HUES64 (cell line): ENCODE data around the gene IL3. TPM values are rescaled to one million over a fixed set of nuclear protein-coding genes. Genes with fewer than 3 reads are reported as not detected.

Experiments used
- H3K27ac ChIP-seq: 2 replicates; pipeline ENCODE4 v1.7.0; 2013; ENCODE audit warnings: low read depth, low read length, inconsistent platforms
- H3K27me3 ChIP-seq: 2 replicates; pipeline ENCODE4 v1.6.1; 2013; ENCODE audit warnings: mild to moderate bottlenecking, low read length; ENCODE audit not compliant: insufficient read depth
- H3K36me3 ChIP-seq: 2 replicates; pipeline ENCODE4 v1.6.1; 2013; ENCODE audit warnings: mild to moderate bottlenecking, low read length; ENCODE audit not compliant: insufficient read depth
- H3K4me1 ChIP-seq: 2 replicates; pipeline ENCODE4 v1.6.1; 2013; ENCODE audit warnings: mild to moderate bottlenecking, low read length, moderate library complexity; ENCODE audit not compliant: insufficient read depth
- H3K4me3 ChIP-seq: 2 replicates; pipeline ENCODE4 v1.5.1; 2013; ENCODE audit warnings: mild to moderate bottlenecking, low read length, moderate library complexity
- H3K9ac ChIP-seq: 2 replicates; pipeline ENCODE4 v1.6.1; 2013; ENCODE audit warnings: mild to moderate bottlenecking, low read depth, low read length
- H3K9me3 ChIP-seq: 2 replicates; pipeline ENCODE4 v1.6.1; 2013; ENCODE audit warnings: low read depth, low read length; ENCODE audit not compliant: insufficient read depth
- WGBS: fragments of 150-250, 120-280 bp; methylation state at CpG from one replicate; pipeline ENCODE4 v1.1.7; 2013; ENCODE audit warnings: missing lambda C conversion rate; 5-methylcytosine and 5-hydroxymethylcytosine counted together
- polyA plus RNA-seq, 2 experiments: library from polyadenylated mRNA; stranded (reverse); fragments of 50-300 nt; gene quantifications; one replicate each; pipeline ENCODE4 v1.2.3, GENCODE V29; 2013

Gene IL3
- polyA plus RNA-seq (2013, experiment 1 of 2) = not detected
- not detected for polyA plus RNA-seq (2013, experiment 2 of 2)

DNA sequence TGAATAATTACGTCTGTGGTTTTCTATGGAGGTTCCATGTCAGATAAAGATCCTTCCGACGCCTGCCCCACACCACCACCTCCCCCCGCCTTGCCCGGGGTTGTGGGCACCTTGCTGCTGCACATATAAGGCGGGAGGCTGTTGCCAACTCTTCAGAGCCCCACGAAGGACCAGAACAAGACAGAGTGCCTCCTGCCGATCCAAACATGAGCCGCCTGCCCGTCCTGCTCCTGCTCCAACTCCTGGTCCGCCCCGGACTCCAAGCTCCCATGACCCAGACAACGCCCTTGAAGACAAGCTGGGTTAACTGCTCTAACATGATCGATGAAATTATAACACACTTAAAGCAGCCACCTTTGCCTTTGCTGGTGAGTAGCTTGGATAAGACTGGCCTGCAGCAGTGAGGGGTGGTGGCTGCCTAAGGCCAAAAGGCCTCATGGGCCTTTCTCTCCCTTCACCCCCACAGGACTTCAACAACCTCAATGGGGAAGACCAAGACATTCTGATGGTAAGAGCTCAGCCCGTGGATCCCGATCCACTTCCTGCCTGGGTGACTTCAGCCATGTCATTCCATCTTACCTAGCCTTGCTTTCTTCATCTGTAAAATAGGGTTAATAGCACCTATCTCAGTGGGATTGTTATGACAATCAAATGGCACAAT, at the start of gene IL3:
Gene IL3, plus strand, starts transcription at position 155 of the 661 bp plus-strand sequence. Its CDS starts 52 bp downstream, at position 207.
- no peaks in the 10 kb centered on the region for H3K27me3 ChIP-seq
- H3K27ac ChIP-seq = no peak within 1 kb of the TSS
- no peaks in the 10 kb centered on the region for H3K9me3 ChIP-seq
- H3K4me3 ChIP-seq = no peak within 1 kb of the TSS
- H3K4me1 ChIP-seq = no peaks in the 10 kb centered on the region
- H3K36me3 ChIP-seq = no peaks in the 10 kb centered on the region
- WGBS = 92% methylated on average over 15 of the region's 16 CpGs
- H3K9ac ChIP-seq = no peak within 1 kb of the TSS

GRCh38 chr5:132010989-132011621, 49.4 kb upstream of the IL3 start:
- Histone ChIP-seq H3K27me3 (peaks cover 42% of the 10 kb centered on the region), H3K4me3 (peak overlapping the region; percentile 61), H3K9me3 (no peaks in the 10 kb centered on the region), H3K4me1 (peaks cover 3% of the 10 kb centered on the region; the same call in 1 of the 2 replicates), H3K36me3 (no peaks in the 10 kb centered on the region), H3K9ac (no peak overlapping the region; the same call in 1 of the 2 replicates), H3K27ac (no peak overlapping the region)
- WGBS = 5% methylated on average over 46 of the region's 46 CpGs

- WGBS = 4% methylated on average over 63 of the region's 63 CpGs
- H3K9ac ChIP-seq = no peak within 1 kb of the TSS; the same call in 1 of the 2 replicates
- H3K36me3 ChIP-seq = no peaks in the 10 kb centered on the region
- H3K27me3 ChIP-seq = peaks cover 43% of the 10 kb centered on the region
- H3K4me3 ChIP-seq = peak within 1 kb of the TSS; percentile 61
- H3K4me1 ChIP-seq = peaks cover 3% of the 10 kb centered on the region; the same call in 1 of the 2 replicates
- no peak within 1 kb of the TSS for H3K27ac ChIP-seq
- H3K9me3 ChIP-seq = no peaks in the 10 kb centered on the region
Observed at GRCh38 chr5:132011622-132012343, 48.7 kb upstream of the IL3 start, which contains the start of gene ACSL6. TSS of gene ACSL6 (minus strand) at chr5:132011658. CDS start at chr5:132011553, 105 bp downstream.

- 25% methylated on average over 7 of the region's 7 CpGs for WGBS
Observed at GRCh38 chr5:132012371-132013005, 48.0 kb upstream of the IL3 start.

DNA sequence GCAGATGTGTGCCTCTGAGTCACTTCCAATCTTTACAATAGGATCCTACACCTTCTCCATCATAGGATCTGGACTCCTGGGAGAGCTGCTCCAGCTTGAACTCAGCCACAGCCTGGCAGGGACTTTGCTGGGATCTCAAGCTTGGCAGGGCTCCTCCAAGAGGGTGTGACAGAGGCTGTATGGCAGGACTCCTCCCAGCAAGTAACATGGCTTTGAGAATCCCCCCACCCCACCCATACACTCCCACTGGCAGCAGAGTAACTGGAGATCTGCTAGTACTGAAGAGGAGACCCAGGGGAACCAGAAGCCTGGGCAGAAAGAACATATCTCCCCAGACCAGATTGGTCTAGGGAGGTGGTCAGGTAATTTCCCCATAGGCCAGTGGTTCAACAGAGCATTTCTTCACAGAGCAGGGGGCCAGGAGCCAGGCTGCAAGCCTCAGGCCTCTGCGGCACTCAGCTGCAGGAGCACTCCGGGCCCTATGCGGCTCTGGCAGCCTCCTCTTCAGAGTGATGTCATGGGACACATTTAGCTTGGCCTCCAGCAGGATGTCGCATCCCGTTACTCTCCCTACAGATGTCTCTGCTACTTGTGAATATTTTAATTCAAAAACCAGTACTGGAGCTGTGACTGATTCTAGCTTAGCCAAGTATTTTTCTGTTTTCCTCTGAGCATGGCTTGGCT, 47.3 kb upstream of the IL3 start:
- Histone ChIP-seq H3K36me3 (no peaks in the 10 kb centered on the region), H3K27me3 (peaks cover 45% of the 10 kb centered on the region), H3K9me3 (no peaks in the 10 kb centered on the region), H3K9ac (no peak overlapping the region), H3K4me3 (no peak overlapping the region), H3K4me1 (peaks cover 3% of the 10 kb centered on the region; the same call in 1 of the 2 replicates), H3K27ac (no peak overlapping the region)
- 83% methylated on average over 5 of the region's 5 CpGs for WGBS

More at GRCh38 chr5:132012371-132013005, 48.0 kb upstream of the IL3 start:
- Histone ChIP-seq H3K27me3 (peaks cover 45% of the 10 kb centered on the region), H3K27ac (no peak overlapping the region), H3K36me3 (no peaks in the 10 kb centered on the region), H3K4me1 (peaks cover 3% of the 10 kb centered on the region; the same call in 1 of the 2 replicates), H3K9me3 (no peaks in the 10 kb centered on the region), H3K4me3 (peak overlapping the region; percentile 61; the same call in 1 of the 2 replicates), H3K9ac (no peak overlapping the region)

DNA sequence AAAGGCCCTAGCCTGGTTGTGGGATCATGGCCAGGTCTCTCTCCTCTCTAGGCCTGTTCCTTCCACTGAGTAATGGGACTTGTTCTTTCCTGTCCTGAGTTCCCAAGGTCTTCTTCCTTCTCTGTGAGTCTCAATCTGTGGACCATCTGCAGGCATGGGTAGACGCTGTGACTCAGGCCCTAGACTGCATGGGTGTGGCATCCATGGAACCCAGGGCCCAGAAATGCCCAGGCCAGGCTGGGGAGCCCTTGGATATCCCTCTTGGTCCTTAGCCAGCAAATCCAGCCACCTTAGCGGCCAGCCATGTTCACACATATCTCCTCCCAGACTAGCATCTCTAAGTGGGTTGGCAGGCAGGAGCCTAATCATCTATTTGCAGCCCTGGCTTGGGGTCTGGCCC, 46.7 kb upstream of the IL3 start:
- H3K27me3 ChIP-seq = peaks cover 44% of the 10 kb centered on the region
- WGBS = 89% methylated on average over 2 of the region's 2 CpGs
- H3K9ac ChIP-seq = no peak overlapping the region
- H3K9me3 ChIP-seq = no peaks in the 10 kb centered on the region
- H3K36me3 ChIP-seq = no peaks in the 10 kb centered on the region
- H3K4me1 ChIP-seq = peaks cover 3% of the 10 kb centered on the region; the same call in 1 of the 2 replicates
- no peak overlapping the region for H3K4me3 ChIP-seq
- H3K27ac ChIP-seq = no peak overlapping the region

- H3K27me3 ChIP-seq = peaks cover 14% of the 10 kb centered on the region
- H3K4me3 ChIP-seq = no peak overlapping the region
- no peaks in the 10 kb centered on the region for H3K4me1 ChIP-seq
- no peak overlapping the region for H3K9ac ChIP-seq
- no peak overlapping the region for H3K27ac ChIP-seq
- H3K9me3 ChIP-seq = no peaks in the 10 kb centered on the region
- WGBS = 96% methylated on average over 3 of the region's 3 CpGs
- H3K36me3 ChIP-seq = no peaks in the 10 kb centered on the region
Observed at GRCh38 chr5:132016721-132017250, 43.7 kb upstream of the IL3 start.

DNA sequence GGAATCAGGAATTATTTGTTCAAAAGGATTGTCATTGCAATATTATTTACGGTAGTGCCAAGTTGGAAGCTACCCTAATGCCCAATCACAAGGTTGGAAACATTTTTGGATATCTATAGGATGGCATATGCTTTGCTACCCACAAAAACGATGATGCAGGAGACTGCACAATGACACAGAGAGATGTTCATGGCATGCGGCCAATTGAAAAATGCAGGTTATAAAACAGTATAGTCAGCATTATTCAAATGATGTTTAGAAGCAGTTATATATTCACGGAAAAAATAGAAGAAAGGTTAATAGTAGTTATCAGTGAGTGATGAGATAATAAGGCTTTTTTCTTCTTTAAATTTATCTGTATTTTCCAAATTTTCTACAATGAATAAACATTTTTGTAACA, 43.1 kb upstream of the IL3 start:
- H3K9ac ChIP-seq = no peak overlapping the region
- H3K36me3 ChIP-seq = no peaks in the 10 kb centered on the region
- peaks cover 9% of the 10 kb centered on the region for H3K27me3 ChIP-seq
- no peaks in the 10 kb centered on the region for H3K9me3 ChIP-seq
- H3K27ac ChIP-seq = no peak overlapping the region
- WGBS = 88% methylated on average over 4 of the region's 4 CpGs
- no peak overlapping the region for H3K4me3 ChIP-seq
- H3K4me1 ChIP-seq = no peaks in the 10 kb centered on the region

DNA sequence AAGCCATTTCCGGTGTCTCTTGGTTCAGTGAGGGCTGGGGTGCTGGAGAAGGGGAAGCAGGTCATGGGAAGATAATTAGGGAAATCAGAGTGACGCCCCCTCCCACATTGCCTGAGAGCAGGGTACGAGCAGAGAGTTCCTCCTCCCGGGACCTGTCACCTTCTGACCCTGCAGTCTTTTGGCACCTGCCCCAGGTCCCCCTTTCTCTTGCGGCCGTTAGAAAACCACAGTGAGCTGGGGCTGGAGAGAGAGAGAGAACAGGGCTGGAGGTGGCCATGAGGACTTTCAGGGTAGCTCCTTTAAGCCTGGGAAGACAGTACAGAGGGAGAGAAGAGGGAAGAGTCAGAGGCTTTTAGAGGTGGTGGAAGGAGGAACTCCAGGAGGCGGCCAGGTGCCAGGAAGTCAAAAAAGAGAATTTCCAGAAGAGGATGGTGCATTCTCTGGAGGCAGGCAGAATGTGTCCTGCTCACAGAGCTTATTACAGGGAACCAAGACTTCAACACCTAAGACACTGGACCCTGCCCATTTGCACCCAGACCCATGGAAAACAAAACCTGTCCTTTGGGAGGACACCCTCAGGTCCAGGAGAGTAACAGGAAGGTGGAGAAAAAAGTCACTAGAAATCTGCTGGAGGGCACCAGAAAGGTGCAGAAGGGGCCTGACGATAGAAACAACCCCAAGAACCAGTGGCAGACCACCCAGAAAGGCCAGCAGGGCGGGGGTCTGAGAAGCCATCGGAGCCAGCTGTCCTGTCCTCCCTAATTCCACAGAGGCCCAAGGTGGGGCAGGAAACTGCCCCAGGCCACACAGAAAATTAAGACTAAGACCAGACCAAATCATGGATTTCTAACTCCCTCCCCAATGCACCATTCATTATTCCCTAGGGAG, 42.5 kb upstream of the IL3 start:
- no peaks in the 10 kb centered on the region for H3K9me3 ChIP-seq
- no peak overlapping the region for H3K9ac ChIP-seq
- 0 out of 2 replicates have a peak, but pooled peaks cover 3% of the 10 kb centered on the region for H3K27me3 ChIP-seq
- 79% methylated on average over 10 of the region's 10 CpGs for WGBS
- no peaks in the 10 kb centered on the region for H3K36me3 ChIP-seq
- H3K27ac ChIP-seq = no peak overlapping the region
- H3K4me3 ChIP-seq = no peak overlapping the region
- no peaks in the 10 kb centered on the region for H3K4me1 ChIP-seq
